ENCODE measurements around the gene IL17C.
"Not testable (repeated sequence)": the region's sequence is repeated elsewhere in the genome, so short reads cannot be mapped to it uniquely, and the experiment has no call there.

The IL17C gene

GRCh38 chr16:88662222-88662842 is 24.0 kb downstream of the IL17C start:
- DNase-seq, result peak in 1 of 5 donors; percentile 12

GRCh38 chr16:88662843-88663606 is 24.7 kb downstream of the IL17C start, which contains the start of gene MVD:
MVD (minus strand) TSS chr16:88663091; CDS start chr16:88663080, 11 bp downstream.
- peak; percentile 93 to 98 (median 94) for DNase-seq

DNA sequence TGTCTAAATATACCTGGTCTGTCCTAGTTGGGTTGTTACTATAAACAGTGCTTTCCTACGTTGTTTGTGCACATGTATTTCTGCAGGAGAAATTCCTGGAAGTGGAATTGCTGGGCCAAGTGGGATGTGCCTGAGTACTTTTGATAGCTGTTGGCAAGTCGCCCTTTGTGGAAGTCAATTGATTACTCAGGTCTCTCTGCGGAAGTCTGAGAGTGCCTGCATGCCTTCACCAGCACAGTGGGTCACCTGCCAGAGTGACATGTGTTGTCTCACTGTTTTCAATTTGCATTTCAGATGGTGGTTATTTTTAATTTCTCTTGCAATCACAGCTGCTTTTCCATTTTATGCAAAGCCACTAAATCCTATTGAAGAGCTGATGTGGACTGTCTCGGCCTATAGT is 26.8 kb downstream of the IL17C start:
- no peak for DNase-seq

DNA sequence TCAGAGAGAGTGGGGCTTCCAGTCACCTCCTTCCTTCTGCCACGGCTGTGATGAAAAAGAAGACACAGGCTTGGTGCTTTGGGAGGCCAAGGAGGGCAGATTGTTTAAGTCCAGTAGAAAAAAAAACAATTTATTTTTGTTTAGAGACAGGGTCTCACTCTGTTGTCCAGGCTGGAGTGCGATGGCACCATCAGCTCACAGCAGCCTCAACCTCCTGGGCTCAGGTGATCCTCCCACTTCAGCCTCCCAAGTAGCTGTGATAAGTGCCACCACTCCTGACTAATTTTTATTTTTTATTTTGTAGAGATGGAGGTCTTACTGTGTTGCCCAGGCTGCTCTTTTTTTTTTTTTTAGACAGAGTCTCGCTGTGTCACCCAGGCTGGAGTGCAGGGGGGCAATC is 27.2 kb downstream of the IL17C start:
- DNase-seq, result no peak

DNA sequence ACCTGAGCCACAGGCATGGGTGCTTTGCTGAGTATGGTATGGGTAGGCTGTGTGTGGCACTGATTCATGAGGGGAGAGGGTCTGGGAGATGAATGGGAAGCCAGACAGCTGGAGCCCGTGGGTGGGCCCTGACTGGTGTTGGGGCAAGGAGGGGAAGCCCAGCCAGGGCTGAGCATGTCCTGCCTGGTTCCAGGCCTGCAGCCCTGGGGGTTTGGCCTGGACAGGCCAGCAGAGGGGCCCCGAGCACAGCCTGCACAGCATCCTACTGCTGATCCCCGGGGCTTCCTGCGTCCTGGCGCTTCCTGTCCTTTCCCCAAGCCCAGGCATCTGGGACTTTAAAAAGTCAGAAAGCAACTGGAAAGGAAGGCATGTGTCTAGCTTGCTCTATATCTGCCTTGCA is 29.1 kb downstream of the IL17C start:
- DNase-seq, result no peak

DNA sequence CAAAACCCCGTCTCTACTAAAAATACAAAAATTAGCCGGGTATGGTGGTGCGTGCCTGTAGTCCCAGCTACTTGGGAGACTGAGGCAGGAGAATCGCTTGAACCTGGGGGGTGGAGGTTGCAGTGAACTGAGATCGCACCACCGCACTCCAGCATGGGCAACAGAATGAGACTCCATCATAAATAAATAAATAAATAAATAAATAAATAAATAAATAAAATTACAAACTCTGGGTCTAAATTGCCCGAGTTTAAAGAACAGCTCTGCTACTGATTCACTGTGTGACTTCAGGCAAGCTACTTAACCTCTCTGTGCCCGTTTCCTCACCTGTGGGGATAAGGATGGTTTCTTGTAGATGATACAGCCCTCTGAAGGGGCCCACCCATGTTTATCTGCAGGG is 31.1 kb downstream of the IL17C start:
- not testable (repeated sequence) for DNase-seq

GRCh38 chr16:88669980-88670379 is 31.6 kb downstream of the IL17C start:
- no peak for DNase-seq

- no peak for DNase-seq
These were observed 33.4 kb downstream of the IL17C start for GRCh38 chr16:88671806-88672205.

DNA sequence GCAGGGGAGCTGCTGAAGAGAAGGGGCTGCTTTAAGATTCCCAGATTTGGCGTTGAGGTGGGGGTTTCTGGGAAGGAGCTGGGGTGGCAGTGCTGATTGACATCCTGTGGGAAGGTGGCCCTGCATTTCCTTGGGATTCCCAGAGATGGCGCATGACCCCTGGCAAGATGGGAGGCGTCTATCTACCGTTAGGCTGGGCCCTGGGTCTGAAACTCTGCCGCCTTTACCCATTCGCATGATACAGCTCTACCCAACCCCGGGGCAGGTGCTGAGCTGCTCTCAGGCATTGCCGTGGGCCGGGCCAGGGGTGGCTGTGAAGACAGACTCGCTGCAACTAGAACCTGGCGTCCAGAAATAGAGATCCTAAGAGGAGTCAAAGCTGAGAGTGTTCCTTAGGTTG is 34.4 kb downstream of the IL17C start:
- DNase-seq, result no peak

DNA sequence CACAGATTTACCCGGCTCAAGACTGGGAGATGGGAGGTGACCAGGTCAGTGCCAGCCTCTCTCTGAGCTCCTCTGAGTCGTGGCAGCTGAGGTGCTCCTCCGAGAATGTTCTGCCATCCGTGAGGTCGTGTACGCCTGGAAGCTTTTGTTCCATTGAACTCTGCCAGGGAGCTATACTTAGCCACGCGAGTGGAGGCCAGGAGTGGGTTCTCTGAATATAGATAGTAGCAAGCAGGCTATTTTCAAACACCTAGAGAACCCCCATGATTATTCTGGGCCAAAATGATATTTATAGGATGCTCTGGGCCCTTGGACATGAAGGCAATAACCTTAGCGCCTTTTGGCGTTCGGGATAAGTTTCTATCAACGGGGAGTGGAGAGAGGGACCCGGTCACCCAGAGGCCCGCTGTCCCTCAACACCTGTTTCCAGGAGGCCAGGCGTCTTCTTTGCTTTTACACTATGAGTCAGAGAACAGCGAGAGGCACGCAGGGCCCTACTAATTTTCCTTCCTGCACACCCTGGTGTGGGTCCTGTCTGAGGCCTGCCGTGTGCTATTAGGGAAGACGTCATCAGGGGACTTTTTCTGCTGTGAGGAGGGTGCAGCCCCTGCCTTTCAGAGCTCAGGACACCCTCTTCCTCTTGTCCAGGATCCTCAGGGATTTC is 35.5 kb downstream of the IL17C start:
- DNase-seq, result no peak

DNA sequence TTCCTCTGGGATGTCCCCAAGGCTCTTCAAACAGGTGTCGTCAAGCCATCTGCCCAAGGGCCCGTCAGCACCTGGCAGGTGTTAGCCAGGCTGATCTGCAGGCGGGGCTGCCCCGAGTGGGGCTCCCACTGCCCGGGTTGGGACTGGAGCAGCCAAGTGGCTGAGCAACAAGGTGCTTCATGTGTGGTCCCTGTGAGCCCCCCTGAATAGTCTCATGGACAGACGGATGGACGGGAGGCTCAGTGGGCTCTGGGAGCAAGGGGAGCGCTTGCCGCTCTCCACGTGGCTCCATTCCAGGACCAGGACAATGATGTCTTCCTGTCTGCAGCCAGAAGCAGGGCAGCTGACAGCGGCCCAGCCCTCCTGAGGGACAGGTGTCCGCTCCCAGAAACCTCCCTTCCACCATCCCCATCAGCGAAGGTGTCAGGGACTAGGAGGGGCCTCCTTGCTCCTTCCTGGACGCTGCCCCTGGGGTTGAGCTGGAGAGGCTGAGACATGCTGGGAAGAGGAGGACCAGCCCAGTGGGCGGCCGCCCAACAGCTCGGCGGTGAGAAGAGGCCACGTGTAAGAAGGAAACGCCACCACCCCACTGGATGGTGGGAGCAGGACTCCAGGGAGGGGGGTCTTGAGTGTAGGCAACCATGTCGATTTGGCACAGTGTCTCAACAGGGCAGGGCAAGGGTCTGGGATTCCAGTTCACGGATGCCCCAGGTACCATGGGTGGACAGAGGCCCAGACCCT is 38.3 kb downstream of the IL17C start:
- DNase-seq, result no peak

DNA sequence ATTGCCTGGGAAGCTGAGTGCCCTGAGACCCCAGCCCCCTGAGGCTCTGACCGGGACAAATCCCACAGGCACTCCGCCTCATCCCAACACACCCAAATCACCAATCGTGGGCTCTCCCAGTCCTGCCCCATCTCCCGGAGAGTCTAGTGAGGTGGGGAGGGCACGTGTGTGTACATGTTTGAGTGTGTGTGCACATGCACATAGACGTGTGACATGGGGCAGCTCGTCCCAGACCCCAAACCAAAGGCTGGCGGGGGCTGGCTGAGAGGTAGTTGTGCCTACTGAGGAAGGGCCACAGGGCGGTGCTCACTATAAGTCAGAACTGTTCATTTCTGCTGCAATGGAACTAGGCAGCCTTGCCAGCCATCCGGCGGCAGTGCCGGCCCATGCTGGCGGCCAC is 39.3 kb downstream of the IL17C start:
- DNase-seq, result no peak

DNA sequence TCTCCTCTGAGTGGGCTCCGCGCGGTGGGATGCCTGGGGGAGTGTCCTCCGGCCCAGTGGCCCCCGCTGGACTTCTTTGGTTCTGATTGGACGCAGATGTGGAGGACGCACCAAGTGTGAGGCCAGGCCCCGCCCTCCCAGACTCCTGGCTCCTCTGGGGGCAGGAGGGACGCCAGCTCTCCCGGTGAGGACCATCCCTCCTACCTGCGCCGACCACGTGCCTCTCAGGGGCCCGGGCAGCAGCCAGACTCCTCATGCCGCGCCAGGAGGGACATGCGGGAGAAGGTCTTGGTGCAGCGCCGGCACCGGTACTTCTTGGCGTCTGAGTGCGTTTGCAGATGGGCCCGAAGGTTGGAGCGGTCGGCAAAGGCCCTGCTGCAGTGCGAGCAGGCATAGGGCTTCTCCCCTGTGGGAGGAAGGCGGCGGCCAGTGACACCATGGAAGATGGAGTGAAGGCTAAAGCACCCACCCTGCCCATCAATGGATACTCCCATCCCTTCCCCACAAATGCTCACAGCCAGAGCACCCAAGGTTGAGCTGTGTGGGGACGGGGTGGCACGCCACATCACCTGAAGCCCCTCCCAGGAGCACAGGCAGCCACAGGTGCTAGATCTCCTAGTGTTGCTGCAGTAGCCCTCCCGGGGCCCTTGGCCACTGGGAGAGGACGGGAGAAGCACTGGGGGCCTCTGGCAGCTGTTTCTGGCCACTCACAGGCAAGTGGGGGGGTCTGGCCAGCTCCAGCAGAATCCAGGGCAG is 40.0 kb downstream of the IL17C start:
- DNase-seq, result no peak

DNA sequence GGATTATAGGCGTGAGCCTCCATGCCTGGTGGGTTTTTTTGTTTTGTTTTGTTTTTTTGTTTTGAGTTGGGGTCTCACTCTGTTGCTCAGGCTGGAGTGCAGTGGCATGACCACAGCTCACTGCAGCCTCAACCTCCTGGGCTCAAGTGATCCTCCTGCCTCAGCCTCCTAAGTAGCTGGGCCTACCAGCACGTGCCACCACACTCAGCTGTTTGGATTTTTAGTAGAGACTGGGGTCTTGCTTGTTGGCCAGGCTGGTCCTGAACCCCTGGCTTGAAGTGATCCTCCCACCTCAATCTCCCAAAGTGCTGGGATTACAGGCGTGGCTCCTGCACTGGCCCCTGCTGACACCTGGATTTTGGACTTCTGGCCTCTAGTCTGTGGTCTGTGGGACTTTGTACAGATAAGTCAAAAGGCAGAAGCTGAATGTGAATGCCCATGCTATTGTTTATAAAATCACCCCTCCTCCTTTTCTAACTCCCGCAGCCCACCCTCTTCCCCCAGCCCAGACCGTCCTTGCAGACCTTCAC is 42.2 kb downstream of the IL17C start:
- DNase-seq, result no peak

GRCh38 chr16:88681084-88681680 is 42.8 kb downstream of the IL17C start:
- DNase-seq, result peak in 2 of 5 donors; percentile 52 to 67

DNA sequence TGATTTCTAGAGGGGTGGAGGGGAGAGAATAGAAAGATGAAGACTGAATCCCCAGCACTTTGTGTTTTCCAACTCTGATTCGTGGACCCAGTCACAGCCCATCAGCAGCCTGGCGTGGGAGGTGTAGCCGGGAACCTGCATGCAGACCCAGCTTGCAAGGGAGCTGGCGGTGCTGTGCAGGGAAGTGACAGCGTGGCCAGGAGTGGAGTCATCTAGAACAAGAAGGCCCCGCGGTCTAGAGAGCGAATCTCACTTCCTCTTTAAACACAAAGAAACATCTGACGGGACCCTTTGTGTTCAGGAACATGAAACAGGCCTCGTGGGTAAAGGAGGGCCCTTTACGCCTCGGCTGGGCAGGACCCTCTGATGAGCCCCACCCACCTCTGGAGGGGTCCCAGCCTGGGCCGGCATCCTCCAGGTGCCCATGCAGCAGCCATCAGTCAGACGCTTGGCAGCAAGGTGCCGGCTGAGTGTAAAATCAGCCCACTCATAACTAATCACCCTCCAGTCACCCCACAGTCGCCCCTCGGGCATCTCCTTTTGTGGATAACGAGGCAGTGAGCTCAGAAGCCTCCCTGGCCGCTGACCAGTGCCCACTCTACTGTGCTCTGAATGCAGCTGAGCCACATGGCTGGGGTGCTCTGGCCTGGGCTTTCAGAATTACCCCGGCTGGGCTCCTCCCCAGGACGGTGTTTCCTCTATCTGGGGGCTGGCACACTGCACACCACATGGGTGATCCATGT is 43.5 kb downstream of the IL17C start:
- peak in 1 of 5 donors; percentile 80 for DNase-seq

- no peak for DNase-seq
These were observed 46.3 kb downstream of the IL17C start for GRCh38 chr16:88684569-88685155.

DNA sequence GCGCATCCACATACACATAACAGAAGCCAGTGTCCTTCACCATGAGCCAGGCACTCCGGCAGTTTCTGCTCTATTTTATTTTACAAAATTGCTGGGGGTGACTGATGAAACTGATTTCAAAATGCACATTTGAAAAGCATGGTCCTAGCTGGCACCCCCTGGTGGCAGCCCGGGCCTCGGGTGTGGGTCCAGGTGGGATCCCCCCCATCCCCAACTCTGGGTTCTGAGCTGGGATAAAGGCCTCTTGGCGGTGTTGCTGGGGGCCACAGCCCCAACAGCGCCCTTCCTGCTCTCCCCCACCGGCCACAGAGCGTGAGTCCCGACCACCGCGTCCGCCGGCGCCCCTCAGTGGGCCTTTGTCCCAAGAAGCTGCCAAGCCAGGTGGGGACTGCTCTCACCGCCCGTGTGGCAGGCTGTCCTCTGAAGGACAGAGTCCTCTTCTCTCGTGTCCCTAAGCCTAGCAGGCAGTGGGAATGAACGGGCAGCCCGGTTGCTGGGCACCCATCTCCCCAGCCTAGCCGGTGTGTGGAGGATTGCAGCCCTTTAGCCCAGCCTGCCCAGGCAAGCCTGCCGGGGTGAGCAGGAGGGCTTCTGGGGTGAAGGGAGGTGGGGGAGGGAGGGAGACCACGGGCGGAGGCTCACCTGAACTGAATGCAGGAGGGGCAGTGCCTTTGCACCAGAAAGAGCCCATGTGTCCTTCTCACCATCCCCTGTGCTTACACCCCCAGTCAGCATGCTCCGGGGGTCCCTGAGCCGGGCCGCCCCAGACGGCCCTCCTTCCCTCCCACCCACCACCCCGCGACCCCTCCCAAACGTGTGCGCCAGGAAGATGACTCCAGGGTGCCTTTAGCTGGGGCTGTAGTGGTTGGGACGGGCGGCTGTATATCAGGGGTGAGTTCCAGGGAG is 47.0 kb downstream of the IL17C start:
- DNase-seq, result peak in 2 of 5 donors; percentile 40 to 45

GRCh38 chr16:88686062-88686438 is 47.7 kb downstream of the IL17C start:
- peak in 2 of 5 donors; percentile 39 to 56 for DNase-seq
